Prostate gland (tissue), 2 donors: ENCODE results near the gene HOXD11.

Experiments used
- CTCF ChIP-seq, 4 experiments: fragments of 200-600 bp in 2 of 4; fragments of 450-650 bp in 2 of 4; sonication (generic) in 2 of 4; IDR thresholded peaks; 1 replicate in 3 of 4; 2 replicates in 1 of 4; pipeline ENCODE4 v1.5.1; 2016 to 2019; ENCODE audit warnings: antibody characterized with exemption in 4 of 4, mild to moderate bottlenecking in 2 of 4, moderate library complexity in 2 of 4
- POLR2A ChIP-seq: fragments of 450-650 bp; IDR thresholded peaks from one replicate; pipeline ENCODE4 v1.6.1; 2016; ENCODE audit warnings: antibody characterized with exemption, mild to moderate bottlenecking
- POLR2AphosphoS5 ChIP-seq: sonication (generic); formaldehyde crosslinking; IDR thresholded peaks from one replicate; pipeline ENCODE4 v1.6.1; 2017; ENCODE audit warnings: antibody characterized with exemption

GRCh38 chr2:176140513-176141317 lies 33.6 kb downstream of the HOXD11 start:
- peak; percentile 86 to 91 (median 89) for TF ChIP-seq CTCF (IDR thresholded peaks at IDR 0.05)
- peak; percentile 41 for TF ChIP-seq POLR2AphosphoS5
- no peak for TF ChIP-seq POLR2A
